Measurements from ENCODE around the gene SCUBE1. TPM values are rescaled to one million over a fixed set of nuclear protein-coding genes. Genes with fewer than 3 reads are reported as not detected.

Gene SCUBE1
- total and polyA plus RNA-seq, 2 of the 4 experiments (the other 2 are of a cell fraction), result not detected

GRCh38 chr22:43363315-43364168, 20.4 kb upstream of the SCUBE1 start:
- no peak for ATAC-seq (ENCODE audit: low read depth)
- CTCF ChIA-PET, result interaction anchor here (0.6 kb wide), 1 partner anchor 18 kb away, joined by 3 read pairs; no protein-coding TSS in a partner anchor
- WGBS, 2 experiments (ENCODE audit: extremely low coverage in 2 of 2, insufficient read length in 1 of 2), result 100% methylated on average over 1 of the region's 27 CpGs; no CpG with 5 or more reads in 1 of the 2 experiments
- no peak for TF ChIP-seq MAFK (IDR thresholded peaks at IDR 0.05; ENCODE audit: low read depth, low read length)
- TF ChIP-seq CEBPB (IDR thresholded peaks at IDR 0.05; ENCODE audit: low read depth, low read length), result no peak
- TF ChIP-seq POLR2A (IDR thresholded peaks at IDR 0.05; ENCODE audit: low read depth, low read length), result no peak
- TF ChIP-seq RFX5 (IDR thresholded peaks at IDR 0.05; ENCODE audit: low read depth, low read length), result no peak
- no peak for TF ChIP-seq SMC3 (IDR thresholded peaks at IDR 0.05; ENCODE audit: low read depth, low read length)
- no peak for TF ChIP-seq USF2 (IDR thresholded peaks at IDR 0.05; ENCODE audit: low read depth, low read length)
- no peak for TF ChIP-seq CHD1 (IDR thresholded peaks at IDR 0.05; ENCODE audit: low read depth, low read length)
- no peak for TF ChIP-seq MXI1 (IDR thresholded peaks at IDR 0.05; ENCODE audit: borderline replicate concordance, low read depth, low read length)
- no peak for TF ChIP-seq RCOR1 (IDR thresholded peaks at IDR 0.05; ENCODE audit: insufficient replicate concordance, low read length)
- TF ChIP-seq FOS (IDR thresholded peaks at IDR 0.05; ENCODE audit: low read depth, low read length), result no peak
- TF ChIP-seq MAZ (IDR thresholded peaks at IDR 0.05; ENCODE audit: borderline replicate concordance, low read depth, low read length), result no peak
- no peak for TF ChIP-seq CTCF (conservative IDR thresholded peaks at IDR 0.05; ENCODE audit: low read depth, low read length)
- no peak for TF ChIP-seq ELK1 (IDR thresholded peaks at IDR 0.05; ENCODE audit: borderline replicate concordance, low read depth, low read length)
- no peak for TF ChIP-seq RAD21 (IDR thresholded peaks at IDR 0.05; ENCODE audit: low read length)
- TF ChIP-seq NFE2L2 (IDR thresholded peaks at IDR 0.05; ENCODE audit: low read depth, low read length), result no peak

More at GRCh38 chr22:43363315-43364168, 20.4 kb upstream of the SCUBE1 start:
- Histone ChIP-seq H4K91ac (ENCODE audit: insufficient read depth, low read depth, low read length) (no peak overlapping the region), H2BK20ac (ENCODE audit: low read depth, low read length) (no peak overlapping the region), H2BK15ac (ENCODE audit: low read depth, low read length) (no peak overlapping the region), H3K14ac (replicated peaks; ENCODE audit: low read depth, low read length) (no peak overlapping the region), H3K9me3 (ENCODE audit: control insufficient read depth, insufficient read depth, low read length) (no peaks in the 10 kb centered on the region), H2AK9ac (replicated peaks; ENCODE audit: low read depth, low read length, poor library complexity) (no peak overlapping the region), H4K20me1 (ENCODE audit: insufficient read depth, low read length) (no peaks in the 10 kb centered on the region), H3K27me3 (ENCODE audit: control insufficient read depth, insufficient read depth, low read length) (peaks cover 12% of the 10 kb centered on the region), H3K56ac (ENCODE audit: extremely low read depth, insufficient read depth, low read length) (no peak overlapping the region), H3K36me3 (ENCODE audit: control insufficient read depth, insufficient read depth, low read length) (no peaks in the 10 kb centered on the region), H2AFZ (replicated peaks; ENCODE audit: low read length, poor library complexity) (no peak overlapping the region), H3K23ac (ENCODE audit: low read depth, low read length) (no peak overlapping the region), H2BK120ac (ENCODE audit: low read depth, low read length) (no peak overlapping the region), H3K79me1 (ENCODE audit: low read depth in 1 of 2, low read length in 2 of 2) (no peaks in the 10 kb centered on the region), H2BK5ac (ENCODE audit: low read depth, low read length, poor library complexity, severe bottlenecking) (no peak overlapping the region), H3K9me1 (ENCODE audit: insufficient read depth, low read length) (no peaks in the 10 kb centered on the region), H4K8ac (ENCODE audit: low read depth in 2 of 2, low read length in 2 of 2) (no peak overlapping the region), H3K9ac (ENCODE audit: low read depth, low read length) (no peak overlapping the region), H3K4ac (ENCODE audit: low read depth, low read length) (no peak overlapping the region), H2AK5ac (ENCODE audit: low read depth, low read length) (no peak overlapping the region), H3K4me3 (ENCODE audit: insufficient read depth, low read depth, low read length) (no peak overlapping the region), H3K27ac (ENCODE audit: insufficient read depth, low read length) (no peak overlapping the region), H3K4me2 (ENCODE audit: low read depth, low read length) (no peak overlapping the region), H3K18ac (ENCODE audit: low read depth, low read length) (no peak overlapping the region), H3K4me1 (ENCODE audit: control insufficient read depth, insufficient read depth, low read length) (no peaks in the 10 kb centered on the region), H4K5ac (ENCODE audit: low read depth, low read length) (no peak overlapping the region)
- POLR2A ChIA-PET (ENCODE audit: unreplicated experiment), result no interaction called here
- intact Hi-C loops (cut with micrococcal nuclease) (no loop called here), in situ Hi-C loops (cut with MboI; ENCODE audit: low sequenced_read_pairs) (no loop called here), dilution Hi-C loops (cut with HindIII; ENCODE audit: low sequenced_read_pairs, unreplicated experiment) (no loop called here)
- BruUV-seq (replicated peaks), result no TSS peak
- no peak for DNase-seq

Measured in IMR-90 (cell line).